K562 (cell line): Measurements from ENCODE around the gene HOTAIR. TPM values are rescaled to one million over a fixed set of nuclear protein-coding genes. Genes with fewer than 3 reads are reported as not detected.

ENCODE experiments used
- ATAC-seq: fragments of 200-7000 bp; cut with Tn5 transposase; 3 replicates; pipeline ENCODE4 v1.9.1; 2020; ENCODE audit warnings: moderate library complexity
- BruUV-seq: library from RNA; stranded (reverse); fragments of 400-500 nt; replicated peaks from 2 replicates; lab custom pipeline; 2021; lab: Mats Ljungman, UMichigan
- CTCF ChIA-PET: fragments of 300-600 bp; formaldehyde crosslinking; extraction: SDS; loops from one replicate; lab custom pipeline; 2021; ENCODE audit warnings: low intra/inter-chr PET ratio; lab: Yijun Ruan, JAX
- POLR2A ChIA-PET: fragments of 300-600, 350-650 bp; sonication (Branson Sonifier 250); formaldehyde crosslinking; extraction: SDS; loops from one replicate; lab custom pipeline; 2021; ENCODE audit warnings: antibody characterized with exemption, inconsistent platforms; lab: Yijun Ruan, JAX
- DNase-seq, 4 experiments: peaks; one replicate each; pipeline versions ENCODE4 v3.0.0 to v3.0.0-alpha.2; 2011 to 2018; ENCODE audit warnings: low spot score in 3 of 4, mixed read lengths in 3 of 4; ENCODE audit errors: extremely low read depth in 1 of 4
- FAIRE-seq: peaks from 2 replicates; lab custom pipeline; 2011; peaks lifted over from hg19 to GRCh38; lab: Jason Lieb, UNC
- H2AFZ ChIP-seq: 2 replicates; pipeline ENCODE4 v1.6.0; 2011; ENCODE audit warnings: low read depth, low read length, control low read depth, inconsistent platforms
- H3K27ac ChIP-seq: fragments of 200-600 bp; 3 replicates; pipeline ENCODE4 v1.8.0; 2011; ENCODE audit warnings: low read depth, mild to moderate bottlenecking, control low read depth, inconsistent platforms, low read length, moderate library complexity, mixed read lengths; ENCODE audit errors: extremely low read depth
- H3K27me3 ChIP-seq, 2 experiments: fragments of 300-600 bp in 1 of 2; 2 replicates in 1 of 2; 3 replicates in 1 of 2; pipeline versions ENCODE4 v1.6.0 to v1.8.0; 2011; ENCODE audit warnings: inconsistent platforms in 2 of 2, low read length in 2 of 2, mild to moderate bottlenecking in 1 of 2, mixed read lengths in 1 of 2, moderate library complexity in 1 of 2; ENCODE audit not compliant: control insufficient read depth in 2 of 2, insufficient read depth in 2 of 2
- H3K36me3 ChIP-seq: fragments of 300-600 bp; 3 replicates; pipeline ENCODE4 v1.8.0; 2011; ENCODE audit warnings: mild to moderate bottlenecking, low read length, inconsistent platforms; ENCODE audit not compliant: control insufficient read depth, insufficient read depth
- H3K4me1 ChIP-seq, 2 experiments: fragments of 200-600 bp in 1 of 2; replicated peaks in 1 of 2; 2 replicates in 1 of 2; 3 replicates in 1 of 2; pipeline versions ENCODE4 v1.5.1 to v1.8.0; 2011; ENCODE audit warnings: inconsistent platforms in 2 of 2, low read length in 2 of 2, mild to moderate bottlenecking in 1 of 2, mixed read lengths in 1 of 2, moderate library complexity in 1 of 2; ENCODE audit not compliant: control insufficient read depth in 2 of 2, insufficient read depth in 2 of 2
- H3K4me2 ChIP-seq: 2 replicates; pipeline ENCODE4 v1.6.1; 2011; ENCODE audit warnings: low read length, control low read depth, inconsistent platforms, mixed read lengths; ENCODE audit not compliant: insufficient read depth
- H3K4me3 ChIP-seq: fragments of 200-600 bp; sonication (generic), shearing (Covaris generic); 2 replicates; pipeline ENCODE4 v1.5.1; 2016; ENCODE audit warnings: control low read depth, inconsistent platforms
- H3K79me2 ChIP-seq: fragments of 200-600 bp; 3 replicates; pipeline ENCODE4 v1.8.0; 2011; ENCODE audit warnings: low read length, inconsistent platforms; ENCODE audit not compliant: control insufficient read depth, insufficient read depth
- H3K9ac ChIP-seq, 2 experiments: 2 replicates each; pipeline versions ENCODE4 v1.6.0 to v1.6.1; 2011; ENCODE audit warnings: low read depth in 2 of 2, low read length in 2 of 2, control low read depth in 1 of 2, inconsistent platforms in 1 of 2, mild to moderate bottlenecking in 1 of 2, mixed read lengths in 1 of 2; ENCODE audit not compliant: insufficient read depth in 1 of 2
- H3K9me1 ChIP-seq: one replicate; pipeline ENCODE4 v1.6.0; 2011; ENCODE audit warnings: inconsistent platforms, mild to moderate bottlenecking, low read length, moderate library complexity; ENCODE audit not compliant: control insufficient read depth, insufficient read depth
- H3K9me3 ChIP-seq: replicated peaks from 2 replicates; pipeline ENCODE4 v1.5.1; 2011; ENCODE audit warnings: low read depth, low read length, inconsistent platforms; ENCODE audit not compliant: control insufficient read depth, insufficient read depth
- H4K20me1 ChIP-seq: replicated peaks from 2 replicates; pipeline ENCODE4 v1.6.1; 2011; ENCODE audit warnings: low read length, inconsistent platforms, mixed read lengths; ENCODE audit not compliant: control insufficient read depth, insufficient read depth
- ZNF75A ChIP-seq: fragments of 450-650 bp; formaldehyde crosslinking; IDR thresholded peaks from 2 replicates; pipeline ENCODE4 v1.4.0; 2020; ENCODE audit warnings: mild to moderate bottlenecking
- WGBS: fragments of 100-300 bp; shearing (Covaris generic); methylation state at CpG from one replicate; pipeline ENCODE4 v1.1.6; 2016; ENCODE audit warnings: low coverage, mixed read lengths; ENCODE audit not compliant: insufficient coverage; ENCODE audit errors: missing lambda C conversion rate; 5-methylcytosine and 5-hydroxymethylcytosine counted together
- in situ Hi-C: fragments of 300-500 bp; cut with MboI; formaldehyde crosslinking; loops from 4 replicates; pipeline ENCODE4 v1.15.0; 2018; ENCODE audit warnings: inconsistent platforms, mixed read lengths
- intact Hi-C: fragments of 100-400 bp; cut with micrococcal nuclease; formaldehyde crosslinking; loops from 2 replicates; pipeline ENCODE4 v1.14.2; 2022
- polyA plus RNA-seq, 8 experiments: library from polyadenylated mRNA; depleted of rRNA in 4 of 8; stranded (reverse) in 5 of 8; unstranded in 3 of 8; fragments of >200 nt; fragmentation: Nextera tagmentation in 2 of 8; fragmentation: Illumina TruSeq in 1 of 8; extraction: Ambion mirVana in 2 of 8; extraction: Trizol in 1 of 8; gene quantifications; 2 replicates each; pipeline versions ENCODE4 v1.2.1 to v1.2.3, GENCODE V29; 2011 to 2014; ENCODE audit warnings: inconsistent platforms in 1 of 8, missing spikeins in 1 of 8
- total RNA-seq, 7 experiments: library from RNA; depleted of rRNA in 6 of 7; stranded (reverse); fragments of >200 nt in 6 of 7; fragmentation: Illumina TruSeq in 2 of 7; extraction: Trizol in 2 of 7; gene quantifications; 2 replicates each; pipeline versions ENCODE4 v1.2.1 to v1.2.3, GENCODE V29; 2011 to 2021; ENCODE audit warnings: low replicate concordance in 1 of 7

The HOTAIR gene
- total and polyA plus RNA-seq, 9 of the 15 experiments (the other 6 are each of a cell fraction or from before 2014, with no cell fraction given) = 0.04 TPM; not detected in 8

GRCh38 chr12:54001283-54002187, 26.8 kb upstream of the HOTAIR start:
- ChIA-PET POLR2A (interaction anchor here (0.6 to 5.6 kb wide), 8 partner anchors 10 to 190 kb away, joined by 3 to 43 read pairs (median 4); partner anchors contain the start of gene HOXC10), CTCF (interaction anchor here (0.6 kb wide), 1 partner anchor 208 kb away, joined by 5 read pairs; no protein-coding TSS in a partner anchor)
- Histone ChIP-seq H3K27me3 (no peaks in the 10 kb centered on the region), H4K20me1 (no peaks in the 10 kb centered on the region), H3K9me3 (no peaks in the 10 kb centered on the region), H3K9me1 (no peaks in the 10 kb centered on the region), H3K4me3 (peak overlapping the region; percentile 71; the same call in 1 of the 2 replicates), H2AFZ (no peak overlapping the region), H3K9ac (peak overlapping the region; percentile 94 to 99; a peak in 3 of 4 replicates), H3K79me2 (peaks cover 29% of the 10 kb centered on the region), H3K27ac (no peak overlapping the region), H3K4me2 (no peak overlapping the region), H3K4me1 (peaks cover 40 to 77% of the 10 kb centered on the region in 2 experiments), H3K36me3 (no peaks in the 10 kb centered on the region)
- BruUV-seq = no TSS peak
- DNase-seq (no peak), ATAC-seq (no peak), FAIRE-seq (no peak)
- TF ChIP-seq ZNF75A (CRISPR knock-in tag) = no peak
- intact Hi-C loops (no loop called here), in situ Hi-C loops (no loop called here)
- WGBS = 76% methylated on average over 8 of the region's 8 CpGs
